Nephron progenitor cell (in vitro differentiated cells): Measurements from ENCODE around the gene FKBP1A.

Experiments
- DNase-seq: peaks from one replicate; pipeline ENCODE4 v3.0.0; 2021
- H3K27ac Mint-ChIP-seq: 2 replicates; pipeline ENCODE4 v1.8.0; 2021; ENCODE audit warnings: mild to moderate bottlenecking, moderate library complexity, mixed read lengths
- H3K27me3 Mint-ChIP-seq: 2 replicates; pipeline ENCODE4 v1.8.0; 2021; ENCODE audit warnings: mild to moderate bottlenecking, low read depth, mixed read lengths; ENCODE audit not compliant: poor library complexity
- H3K36me3 Mint-ChIP-seq: 2 replicates; pipeline ENCODE4 v1.8.0; 2021; ENCODE audit warnings: low read depth, mixed read lengths
- H3K4me1 Mint-ChIP-seq: 2 replicates; pipeline ENCODE4 v1.8.0; 2021; ENCODE audit warnings: mixed read lengths
- H3K4me3 Mint-ChIP-seq: 2 replicates; pipeline ENCODE4 v1.8.0; 2021; ENCODE audit warnings: mild to moderate bottlenecking, moderate library complexity, mixed read lengths
- H3K9me3 Mint-ChIP-seq: 2 replicates; pipeline ENCODE4 v1.8.0; 2021; ENCODE audit warnings: mild to moderate bottlenecking, moderate library complexity, mixed read lengths
- CTCF ChIP-seq: fragments of 200-600 bp; sonication (generic); IDR thresholded peaks from 2 replicates; pipeline ENCODE4 v1.5.0; 2021; ENCODE audit warnings: antibody characterized with exemption

Gene FKBP1A

DNA sequence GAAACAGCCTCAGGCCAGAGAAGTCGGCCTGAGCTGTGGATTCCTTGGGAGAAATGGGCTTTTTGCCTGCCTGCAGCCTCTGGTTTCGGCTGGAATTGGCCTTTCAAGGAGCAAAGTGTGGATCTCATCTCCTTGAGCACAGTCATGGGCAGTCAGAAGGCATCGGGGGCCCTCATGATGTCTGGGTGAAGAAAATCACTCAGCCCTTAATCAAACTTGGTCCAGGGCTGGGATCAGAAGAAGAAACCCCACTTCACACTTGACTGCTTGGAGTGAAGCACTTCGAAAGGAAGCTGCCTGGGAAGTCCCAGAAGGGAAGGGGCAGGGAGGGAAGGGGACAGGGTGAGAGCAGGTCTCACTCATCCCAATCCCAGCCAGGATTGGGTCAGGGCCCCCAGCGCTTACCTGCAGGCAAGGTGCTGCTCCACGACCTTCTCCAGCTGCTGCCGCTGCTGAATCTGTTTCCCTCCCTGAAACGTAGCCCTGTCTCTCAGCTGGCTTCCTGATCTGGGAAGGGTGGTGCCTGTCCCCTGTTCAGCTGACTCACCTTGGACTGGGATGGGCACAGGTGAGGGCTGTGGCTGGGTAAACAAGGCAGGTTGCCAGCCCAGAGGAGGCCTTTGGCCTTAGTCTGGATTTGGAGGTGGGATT is 64.0 kb downstream of the FKBP1A start, which contains the start of gene SDCBP2:
Gene SDCBP2, minus strand, starts transcription at position 460 of the 651 bp plus-strand sequence. CDS start 8,723 bp downstream, outside the sequence.
- DNase-seq = no peak
- Mint-ChIP-seq H3K27ac (peak within 1 kb of the TSS; percentile 80), H3K4me3 (peak within 1 kb of the TSS; percentile 60), H3K4me1 (peaks cover 12% of the 10 kb centered on the region), H3K27me3 (peaks cover 2% of the 10 kb centered on the region), H3K9me3 (no peaks in the 10 kb centered on the region), H3K36me3 (peaks cover 36% of the 10 kb centered on the region)
- TF ChIP-seq CTCF = no peak

DNA sequence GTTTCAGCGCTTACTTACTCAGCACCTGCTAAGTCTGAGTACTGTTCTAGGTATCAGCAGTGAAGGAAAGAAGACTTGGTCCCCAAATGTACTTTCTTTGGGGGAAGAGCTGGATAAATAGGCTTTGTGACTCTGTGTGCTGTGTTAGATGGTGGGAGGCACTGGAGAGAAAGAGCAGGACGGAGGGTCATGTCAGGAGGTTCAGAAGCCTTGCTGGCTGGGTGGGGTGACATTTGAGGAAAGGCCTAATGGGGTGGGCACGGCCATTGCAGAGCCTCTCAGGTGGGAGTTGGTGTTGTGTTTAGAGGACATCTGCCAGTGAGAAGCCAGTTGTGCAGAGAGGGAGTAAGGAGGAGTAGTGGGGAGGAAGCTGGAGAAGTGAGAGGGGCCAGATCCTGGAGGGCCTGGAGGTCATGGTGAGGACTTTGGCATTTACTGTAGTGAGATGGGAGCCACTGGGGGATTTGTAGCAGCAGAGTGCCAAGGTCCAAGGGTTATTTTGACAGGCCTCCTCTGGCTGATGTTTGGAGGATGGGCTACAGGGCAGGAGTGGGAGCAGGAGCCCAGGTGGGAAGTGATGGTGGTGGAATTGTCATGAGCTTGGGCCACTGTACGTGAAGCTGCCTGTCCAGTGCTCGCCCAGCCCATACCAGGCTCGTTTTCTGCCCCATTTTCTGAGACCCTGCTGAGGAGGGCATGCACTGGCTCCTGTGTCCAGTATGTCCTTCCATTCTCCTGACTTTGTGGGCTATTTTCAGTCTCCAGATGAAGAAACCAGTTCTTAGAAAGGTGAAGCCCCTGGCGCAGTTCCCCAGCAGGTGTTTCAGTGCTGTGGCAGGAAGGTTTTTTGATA is 64.8 kb downstream of the FKBP1A start:
- peaks cover 29% of the 10 kb centered on the region for H3K36me3 Mint-ChIP-seq
- H3K4me1 Mint-ChIP-seq = peaks cover 17% of the 10 kb centered on the region
- peak overlapping the region; percentile 80 for H3K27ac Mint-ChIP-seq
- H3K4me3 Mint-ChIP-seq = peak overlapping the region; percentile 60
- DNase-seq = no peak
- H3K9me3 Mint-ChIP-seq = no peaks in the 10 kb centered on the region
- TF ChIP-seq CTCF = no peak
- peaks cover 2% of the 10 kb centered on the region for H3K27me3 Mint-ChIP-seq

- peak overlapping the region; percentile 89 for H3K27ac Mint-ChIP-seq
- peaks cover 25% of the 10 kb centered on the region for H3K4me1 Mint-ChIP-seq
- H3K36me3 Mint-ChIP-seq = peaks cover 20% of the 10 kb centered on the region
- H3K27me3 Mint-ChIP-seq = peaks cover 2% of the 10 kb centered on the region
- no peak overlapping the region for H3K4me3 Mint-ChIP-seq
- TF ChIP-seq CTCF = no peak
- H3K9me3 Mint-ChIP-seq = no peaks in the 10 kb centered on the region
- DNase-seq = no peak
Measured at GRCh38 chr20:1327241-1327653, 65.6 kb downstream of the FKBP1A start.

DNA sequence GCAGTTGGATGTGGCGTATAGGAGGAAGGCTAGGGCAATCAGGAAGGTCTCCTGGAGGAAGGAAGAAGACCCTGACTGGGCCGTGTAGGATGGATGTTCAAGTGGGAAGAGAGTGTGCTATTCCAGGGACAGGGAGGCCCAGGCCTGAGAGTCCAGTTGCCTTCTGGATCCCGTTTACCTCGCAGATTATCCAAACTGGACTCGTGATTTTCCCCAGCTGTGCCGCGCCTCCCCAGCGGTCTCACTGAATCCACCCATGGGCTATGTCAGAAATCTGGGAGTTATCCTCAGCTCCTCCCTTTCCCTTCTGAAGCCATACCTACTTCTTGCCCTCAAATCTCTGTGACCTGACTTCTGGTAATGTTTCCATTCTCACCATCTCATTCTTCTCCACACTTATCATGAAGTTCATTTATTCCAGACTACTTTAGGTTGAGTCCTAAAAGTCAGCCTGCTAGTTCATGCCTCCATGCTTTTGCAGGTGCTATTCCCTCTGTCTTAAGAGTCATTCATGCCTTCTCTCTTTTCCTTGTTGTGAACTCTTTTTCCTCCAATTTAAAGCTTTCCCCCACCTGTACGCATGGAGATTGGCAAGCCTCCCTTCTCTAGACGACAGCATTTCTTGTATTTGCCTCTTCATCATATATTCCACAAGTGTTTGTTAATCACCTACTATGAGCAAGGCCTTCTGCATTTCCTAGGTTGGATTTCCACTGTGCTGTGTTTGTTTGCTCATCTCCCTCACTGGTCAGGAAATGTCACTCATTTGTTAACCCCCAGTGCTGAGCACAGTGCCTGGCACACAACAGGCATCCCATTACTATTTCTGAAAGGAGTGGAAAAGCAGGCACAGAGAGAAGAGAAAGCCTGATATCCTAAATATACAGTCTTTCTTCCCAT is 66.6 kb downstream of the FKBP1A start:
- Mint-ChIP-seq H3K9me3 (no peaks in the 10 kb centered on the region), H3K4me3 (no peak overlapping the region), H3K36me3 (peaks cover 11% of the 10 kb centered on the region), H3K4me1 (peaks cover 35% of the 10 kb centered on the region), H3K27ac (no peak overlapping the region), H3K27me3 (no peaks in the 10 kb centered on the region)
- no peak for DNase-seq
- TF ChIP-seq CTCF = no peak

DNA sequence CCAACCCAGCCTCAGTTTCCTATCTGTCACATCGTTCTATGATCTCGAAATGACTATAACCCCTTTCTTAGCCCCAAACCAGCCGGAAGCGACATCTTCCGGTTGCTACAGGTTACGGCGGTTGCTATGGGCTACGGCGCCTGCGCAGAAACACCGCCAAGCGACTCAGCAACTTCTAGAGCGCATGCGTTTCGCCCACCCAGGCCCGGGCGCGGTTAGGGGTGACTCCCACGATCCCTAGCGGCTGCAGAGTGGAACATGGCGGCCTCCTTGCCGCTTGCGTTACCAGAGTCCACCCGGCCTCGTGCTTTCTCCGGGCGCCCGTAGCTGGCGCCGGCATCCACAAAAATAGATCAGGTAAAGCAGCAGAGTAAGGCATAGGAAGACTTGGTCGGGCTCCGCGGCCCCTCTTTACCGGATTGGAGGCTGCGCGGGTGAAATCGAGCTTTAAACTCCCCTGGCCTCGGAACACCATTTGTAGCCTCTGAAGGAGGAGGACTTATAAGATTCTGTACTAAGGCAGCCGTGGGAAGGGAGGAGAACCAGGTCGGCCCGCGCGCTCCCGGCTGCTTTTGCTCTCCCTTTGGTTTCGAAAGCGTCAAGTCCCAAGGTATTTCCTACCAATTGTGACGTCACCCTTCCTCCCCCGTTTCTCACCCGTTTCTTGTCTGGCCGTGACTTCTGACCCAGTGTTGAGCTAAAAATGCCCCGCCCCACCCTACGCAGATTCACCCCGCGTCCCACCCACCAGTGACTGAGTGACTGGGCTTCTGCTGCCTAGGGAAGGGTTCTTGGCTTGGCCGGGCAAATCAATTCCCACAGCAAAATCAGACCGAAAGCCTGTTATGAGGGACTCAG is 67.5 kb downstream of the FKBP1A start:
- Mint-ChIP-seq H3K4me3 (no peak overlapping the region), H3K27me3 (no peaks in the 10 kb centered on the region), H3K4me1 (peaks cover 42% of the 10 kb centered on the region), H3K9me3 (no peaks in the 10 kb centered on the region), H3K27ac (no peak overlapping the region), H3K36me3 (peaks cover 6% of the 10 kb centered on the region)
- peak; percentile 97 for DNase-seq
- TF ChIP-seq CTCF = no peak
